ENCODE results near the gene IQCK.

IQCK gene

GRCh38 chr16:19808061-19808641 is 90.1 kb downstream of the IQCK start:
- no peak for DNase-seq

DNA sequence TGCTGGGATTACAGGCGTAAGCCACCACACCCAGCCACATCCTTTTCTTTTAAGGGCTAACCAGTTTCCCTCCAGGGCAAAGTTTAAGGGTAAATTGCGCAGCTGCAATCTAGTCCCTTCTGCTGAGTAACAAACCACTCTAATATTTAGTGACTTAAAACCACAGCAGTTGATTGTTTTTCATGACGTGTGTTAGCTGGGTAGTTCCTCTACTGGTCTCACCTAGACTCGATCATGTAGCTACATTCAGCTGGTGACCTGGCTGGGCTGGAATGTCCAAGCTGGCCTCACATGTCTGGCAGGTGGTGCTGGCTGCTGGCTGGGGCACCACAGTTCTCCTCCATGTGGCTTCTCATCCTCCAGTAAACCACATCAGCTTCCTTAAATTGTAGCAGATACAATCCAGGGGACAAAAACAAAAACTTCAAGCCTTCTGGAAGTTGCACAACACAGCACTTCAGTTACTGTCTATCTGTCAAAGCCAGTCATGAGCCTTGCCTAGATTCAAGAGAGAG is 91.1 kb downstream of the IQCK start:
- no peak for DNase-seq

GRCh38 chr16:19809693-19810092 is 91.6 kb downstream of the IQCK start:
- no peak for DNase-seq

DNA sequence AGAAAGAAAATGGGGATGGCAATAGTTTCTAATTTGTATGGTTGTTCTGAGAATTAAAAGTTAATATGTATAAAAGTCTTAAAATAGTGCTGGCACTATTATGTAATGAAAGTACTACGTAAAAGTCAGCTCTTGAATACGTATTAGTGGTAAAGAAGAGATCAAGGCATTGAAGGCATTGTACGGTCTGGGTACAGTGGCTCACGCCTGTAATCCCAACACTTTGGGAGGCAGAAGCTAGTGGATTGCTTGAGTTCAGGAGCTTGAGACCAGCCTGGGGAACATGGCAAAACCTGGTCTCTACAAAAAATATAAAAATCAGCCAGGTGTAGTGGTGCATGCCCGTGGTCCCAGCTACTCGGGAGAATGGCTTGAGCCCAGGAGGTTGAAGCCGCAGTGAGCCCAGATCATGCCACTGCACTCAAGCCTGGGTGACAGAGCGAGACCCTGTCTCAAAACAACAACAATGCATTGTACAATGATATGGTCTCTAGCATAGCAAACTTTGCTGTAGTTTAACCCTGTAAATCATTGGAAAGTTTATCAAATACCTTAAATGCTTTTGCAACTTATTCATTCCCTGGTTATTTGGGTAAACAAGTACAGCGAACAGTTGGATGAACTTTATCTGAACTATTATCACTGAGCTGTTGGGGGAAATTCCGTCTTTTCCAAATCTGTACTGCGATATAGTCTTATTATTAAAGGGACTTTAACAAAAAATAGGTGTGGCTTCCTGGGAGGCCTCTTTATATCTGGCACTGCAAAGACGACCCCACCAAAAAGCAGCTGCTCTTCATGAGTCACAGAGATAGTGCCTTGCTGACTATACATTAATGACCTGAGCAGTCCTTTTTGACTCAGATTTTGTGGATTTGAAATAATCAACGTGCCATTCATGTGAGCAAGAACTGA is 93.0 kb downstream of the IQCK start:
- no peak for DNase-seq

DNA sequence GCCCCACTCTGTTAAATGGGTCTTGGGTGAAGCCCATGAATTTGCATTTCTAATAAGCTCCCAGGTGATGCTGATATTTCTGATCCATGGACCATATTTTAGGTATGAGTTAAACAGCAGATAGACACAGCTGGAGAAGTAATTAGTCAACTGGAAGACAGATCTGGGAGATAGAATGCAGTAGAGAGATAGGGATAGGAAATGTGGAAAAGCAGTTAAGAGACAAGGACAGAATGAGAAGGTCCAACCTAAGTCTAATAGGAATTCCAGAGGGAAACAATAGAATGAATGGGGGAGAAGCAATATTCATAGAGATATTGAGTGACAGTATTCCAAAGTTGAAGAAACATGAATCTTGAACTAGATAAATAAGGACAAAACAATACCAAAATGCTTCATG is 94.9 kb downstream of the IQCK start:
- DNase-seq = no peak

GRCh38 chr16:19815418-19815817 is 97.3 kb downstream of the IQCK start:
- no peak for DNase-seq

DNA sequence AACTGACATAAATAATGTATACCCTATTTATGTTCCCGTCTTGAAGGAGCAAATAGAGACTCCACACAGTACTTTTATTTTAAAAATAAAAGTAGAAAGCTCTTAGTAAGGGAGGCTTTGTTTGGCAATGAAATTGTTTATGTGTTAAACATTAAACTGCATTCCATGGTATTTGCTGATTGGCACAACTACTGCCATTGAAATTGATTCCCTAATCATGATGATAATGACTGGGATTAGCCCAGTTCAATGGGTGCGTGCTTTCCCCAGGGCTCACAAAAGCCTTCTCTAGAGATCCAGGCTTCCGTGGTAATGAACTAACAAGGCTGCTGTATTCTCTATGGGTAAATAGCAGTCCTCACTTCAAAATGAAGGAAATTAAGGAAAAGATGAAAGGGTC is 99.1 kb downstream of the IQCK start:
- no peak for DNase-seq

- no peak for DNase-seq
These were observed 99.8 kb downstream of the IQCK start for GRCh38 chr16:19817875-19818274.

GRCh38 chr16:19822533-19822932 is 104.5 kb downstream of the IQCK start:
- DNase-seq = no peak

GRCh38 chr16:19823322-19823721 is 105.3 kb downstream of the IQCK start:
- DNase-seq = no peak

DNA sequence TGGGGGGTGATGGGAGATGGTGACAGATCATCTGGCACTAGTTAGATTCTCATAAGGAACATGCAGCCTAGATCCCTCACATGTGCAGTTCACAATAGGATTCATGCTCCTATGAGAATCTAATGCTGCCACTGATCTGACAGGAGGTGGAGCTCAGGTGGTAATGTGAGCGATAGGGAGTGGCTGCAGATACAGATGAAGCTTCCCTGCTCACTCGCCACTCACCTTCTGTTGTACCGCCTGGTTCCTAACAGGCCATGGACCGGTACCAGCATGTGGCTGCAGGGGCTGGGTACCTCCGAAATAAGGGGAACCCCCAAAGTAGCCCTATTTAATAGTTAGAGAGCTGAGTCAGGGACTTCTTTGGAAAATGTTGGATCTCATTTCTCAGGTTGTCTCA is 106.1 kb downstream of the IQCK start:
- no peak for DNase-seq

DNA sequence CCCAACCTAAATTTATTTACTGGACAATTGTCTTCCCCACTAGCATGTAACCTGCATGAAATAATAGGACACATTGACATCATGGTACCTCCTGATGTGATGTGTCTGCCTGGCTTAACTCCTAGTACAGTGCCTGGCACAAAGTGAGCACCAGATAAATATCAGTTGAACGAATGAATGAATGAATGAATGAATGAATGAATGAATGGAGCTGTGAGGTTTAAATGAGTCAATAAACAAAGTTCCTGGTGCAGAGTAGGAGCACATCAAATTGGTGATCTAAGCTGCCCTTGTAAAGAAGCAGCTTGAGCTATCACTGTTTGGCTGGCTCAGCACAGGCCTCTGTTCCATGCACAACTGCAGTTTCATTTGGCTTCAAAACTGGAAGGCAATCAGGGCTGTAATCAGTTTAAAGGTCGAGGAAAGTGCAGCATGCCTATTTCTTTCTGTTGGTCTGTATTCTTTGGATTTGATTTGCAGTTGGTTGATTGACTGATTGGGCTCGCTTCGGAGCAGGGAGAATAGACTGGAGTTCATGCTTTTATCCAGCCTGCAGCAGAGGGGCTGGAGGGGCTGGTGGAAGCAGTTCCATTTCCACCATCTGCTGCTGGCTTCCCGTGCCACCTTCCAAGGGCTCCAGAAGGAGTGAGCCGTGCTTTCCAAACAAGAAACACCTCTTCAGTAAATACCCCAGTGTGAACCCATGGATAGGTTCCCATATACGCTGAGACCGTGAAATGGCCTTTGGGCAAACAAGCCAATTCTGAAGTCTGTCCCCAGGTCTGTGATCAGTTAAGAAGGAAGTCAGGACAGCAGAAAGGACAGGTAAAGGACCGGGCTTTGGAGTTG is 112.0 kb downstream of the IQCK start:
- DNase-seq = no peak

DNA sequence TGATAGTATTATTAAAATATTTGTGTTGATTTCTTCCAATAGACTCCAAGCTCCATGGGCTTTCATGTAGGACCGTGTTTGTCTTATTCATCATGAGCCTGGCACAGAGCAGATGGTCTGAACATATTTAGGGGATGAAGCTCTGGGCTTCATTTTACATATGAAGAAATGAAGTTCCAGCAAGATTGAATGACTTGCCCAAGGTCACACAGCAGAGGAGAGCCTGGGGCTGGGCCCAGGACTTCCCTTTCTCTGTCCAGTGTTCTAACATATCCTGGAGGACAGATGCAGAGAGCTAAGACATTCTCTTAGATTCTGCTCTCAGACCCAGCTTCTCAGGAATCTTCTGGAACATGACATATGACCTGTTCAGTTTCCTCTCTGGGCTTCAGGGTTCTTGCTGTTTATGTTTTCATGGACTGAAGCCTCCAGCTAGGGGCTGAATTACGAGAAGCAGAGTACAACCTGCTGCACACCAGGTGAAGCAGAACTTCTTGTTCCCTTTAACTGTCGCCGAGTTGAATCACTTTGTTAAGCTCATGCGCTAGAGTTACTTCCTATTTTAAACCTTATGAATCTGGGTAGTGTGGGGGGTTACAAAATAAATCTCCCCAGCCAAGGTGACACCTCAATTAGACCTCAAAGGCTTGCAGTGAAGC is 113.0 kb downstream of the IQCK start:
- no peak for DNase-seq

GRCh38 chr16:19831678-19832077 is 113.6 kb downstream of the IQCK start:
- DNase-seq = no peak

- no peak for DNase-seq
These were observed 115.1 kb downstream of the IQCK start for GRCh38 chr16:19833176-19833575.

GRCh38 chr16:19833581-19833980 is 115.5 kb downstream of the IQCK start:
- no peak for DNase-seq

- no peak for DNase-seq
These were observed 117.1 kb downstream of the IQCK start for GRCh38 chr16:19835196-19835595.

- DNase-seq = no peak
These were observed 117.9 kb downstream of the IQCK start for GRCh38 chr16:19835968-19836421.

GRCh38 chr16:19837331-19837980 is 119.4 kb downstream of the IQCK start:
- no peak for DNase-seq

GRCh38 chr16:19837984-19838707 is 120.1 kb downstream of the IQCK start:
- DNase-seq = no peak

GRCh38 chr16:19840524-19841110 is 122.5 kb downstream of the IQCK start:
- DNase-seq = no peak
